Common myeloid progenitor, CD34-positive (primary cell): ENCODE data around the gene DIS3L.
A peak's percentile ranks its signal among the peaks of the same experiment; 100 is the strongest.
"Not testable (repeated sequence)": the region's sequence is repeated elsewhere in the genome, so short reads cannot be mapped to it uniquely, and the experiment has no call there.

Source experiments
- CTCF ChIA-PET: fragments of 350-600 bp; sonication (Branson Sonifier 250); formaldehyde crosslinking; loops from one replicate; lab custom pipeline; 2021; ENCODE audit warnings: antibody characterized with exemption; lab: Charles Lee
- POLR2A ChIA-PET: fragments of 350-600 bp; sonication (Branson Sonifier 250); formaldehyde crosslinking; loops from one replicate; lab custom pipeline; 2021; ENCODE audit warnings: antibody characterized with exemption; lab: Charles Lee
- DNase-seq, 3 donors: peaks; one replicate each; pipeline versions ENCODE4 v3.0.0 to v3.0.0-alpha.2; 2013
- H3K27ac ChIP-seq, 2 experiments: 1 replicate in 1 of 2; 2 replicates in 1 of 2; pipeline ENCODE4 v1.7.0; 2013; ENCODE audit warnings: inconsistent platforms in 2 of 2, low read length in 2 of 2, mild to moderate bottlenecking in 2 of 2, low read depth in 1 of 2, moderate library complexity in 1 of 2; ENCODE audit not compliant: severe bottlenecking in 2 of 2, insufficient read depth in 1 of 2, poor library complexity in 1 of 2
- H3K27me3 ChIP-seq, 5 experiments: replicated peaks in 2 of 5; 1 replicate in 3 of 5; 2 replicates in 2 of 5; pipeline versions ENCODE4 v1.6.1 to v1.7.0; 2013; ENCODE audit warnings: low read length in 4 of 5, mild to moderate bottlenecking in 2 of 5, moderate library complexity in 2 of 5, inconsistent platforms in 1 of 5; ENCODE audit not compliant: insufficient read depth in 5 of 5, control insufficient read depth in 4 of 5
- H3K36me3 ChIP-seq, 4 experiments: 1 replicate in 2 of 4; 2 replicates in 2 of 4; pipeline versions ENCODE4 v1.6.1 to v1.7.0; 2013; ENCODE audit warnings: low read length in 3 of 4, control low read depth in 1 of 4, mild to moderate bottlenecking in 1 of 4; ENCODE audit not compliant: control insufficient read depth in 4 of 4, insufficient read depth in 4 of 4
- H3K4me1 ChIP-seq, 4 experiments: 1 replicate in 3 of 4; 2 replicates in 1 of 4; pipeline versions ENCODE4 v1.6.1 to v1.7.1; 2013; ENCODE audit warnings: low read length in 3 of 4, mild to moderate bottlenecking in 3 of 4, control low read depth in 1 of 4, inconsistent platforms in 1 of 4, moderate library complexity in 1 of 4; ENCODE audit not compliant: control insufficient read depth in 4 of 4, insufficient read depth in 4 of 4; ENCODE audit errors: control extremely low read depth in 1 of 4
- H3K4me3 ChIP-seq, 7 experiments: 1 replicate in 4 of 7; 2 replicates in 3 of 7; pipeline versions ENCODE4 v1.5.1 to v1.7.0; 2013; ENCODE audit warnings: mild to moderate bottlenecking in 7 of 7, low read length in 6 of 7, moderate library complexity in 6 of 7, inconsistent platforms in 2 of 7, low read depth in 2 of 7, control low read depth in 1 of 7; ENCODE audit not compliant: insufficient read depth in 4 of 7, control insufficient read depth in 1 of 7; ENCODE audit errors: extremely low read depth in 1 of 7
- H3K9me3 ChIP-seq, 5 experiments: 1 replicate in 4 of 5; 2 replicates in 1 of 5; pipeline versions ENCODE4 v1.6.1 to v1.7.1; 2013; ENCODE audit warnings: low read length in 4 of 5, mild to moderate bottlenecking in 2 of 5, inconsistent platforms in 1 of 5, low read depth in 1 of 5, moderate library complexity in 1 of 5; ENCODE audit not compliant: control insufficient read depth in 4 of 5, insufficient read depth in 2 of 5; ENCODE audit errors: control extremely low read depth in 1 of 5
- WGBS: methylation state at CpG from one replicate; pipeline ENCODE4 v1.1.5; 2013; ENCODE audit not compliant: insufficient coverage; 5-methylcytosine and 5-hydroxymethylcytosine counted together

The DIS3L gene

GRCh38 chr15:66356077-66356358 lies 62.6 kb downstream of the DIS3L start:
- WGBS: 0% methylated on average over 12 of the region's 12 CpGs
- H3K4me1 ChIP-seq: peaks cover 4 to 20% (median 15%) of the 10 kb centered on the region in 4 experiments
- CTCF ChIA-PET: interaction anchor here (3.3 kb wide), 1 partner anchor 142 kb away, joined by 19 read pairs; the partner anchor contains the start of gene SNAPC5
- peaks cover 0 to 14% (median 6%) of the 10 kb centered on the region in 4 experiments for H3K36me3 ChIP-seq
- peak overlapping the region; percentile 67 to 94 (median 87) for H3K4me3 ChIP-seq
- no peak for DNase-seq
- no peaks in the 10 kb centered on the region for H3K9me3 ChIP-seq
- H3K27ac ChIP-seq: peak overlapping the region; percentile 54 to 82
- POLR2A ChIA-PET: interaction anchor here (0.6 to 1.4 kb wide), 2 partner anchors 55 to 143 kb away, joined by 4 read pairs; no protein-coding TSS in a partner anchor
- H3K27me3 ChIP-seq: no peaks in the 10 kb centered on the region

- Histone ChIP-seq H3K27me3 (no peaks in the 10 kb centered on the region), H3K9me3 (no peaks in the 10 kb centered on the region), H3K4me1 (peaks cover 4 to 20% (median 15%) of the 10 kb centered on the region in 4 experiments), H3K4me3 (peak within 1 kb of the TSS; percentile 67 to 94 (median 87)), H3K36me3 (peaks cover 0 to 11% (median 5%) of the 10 kb centered on the region in 4 experiments), H3K27ac (peak within 1 kb of the TSS; percentile 54 to 82)
- WGBS: 6% methylated on average over 33 of the region's 51 CpGs
- peak; percentile 98 to 99 (median 98) for DNase-seq
- ChIA-PET CTCF (interaction anchor here (1.7 kb wide), 1 partner anchor 13 kb away, joined by 4 read pairs; no protein-coding TSS in a partner anchor), POLR2A (interaction anchor here (0.6 to 1.4 kb wide), 2 partner anchors 54 to 142 kb away, joined by 4 read pairs; no protein-coding TSS in a partner anchor)
These were observed 63.2 kb downstream of the DIS3L start, which contains the start of gene TIPIN for GRCh38 chr15:66356359-66357236. Gene TIPIN (minus strand): TSS chr15:66356685. CDS start chr15:66352947, 3,738 bp downstream.

GRCh38 chr15:66359740-66360139 lies 66.4 kb downstream of the DIS3L start:
- 98% methylated on average over 5 of the region's 7 CpGs for WGBS
- POLR2A ChIA-PET: no interaction called here
- H3K4me1 ChIP-seq: peaks cover 4 to 15% (median 13%) of the 10 kb centered on the region in 4 experiments

GRCh38 chr15:66361745-66362460 lies 68.5 kb downstream of the DIS3L start:
- WGBS: over 99% methylated on average over 7 of the region's 15 CpGs
- H3K36me3 ChIP-seq, DNase-seq, H3K27me3 ChIP-seq, H3K4me1 ChIP-seq, H3K27ac ChIP-seq, CTCF ChIA-PET, H3K9me3 ChIP-seq, H3K4me3 ChIP-seq, POLR2A ChIA-PET: not testable (repeated sequence)

More at GRCh38 chr15:66359740-66360139, 66.4 kb downstream of the DIS3L start:
- Histone ChIP-seq H3K4me3 (no peak overlapping the region), H3K9me3 (no peaks in the 10 kb centered on the region), H3K27me3 (no peaks in the 10 kb centered on the region), H3K36me3 (no peaks in the 10 kb centered on the region), H3K27ac (no peak overlapping the region)
- CTCF ChIA-PET: no interaction called here
- no peak for DNase-seq

- DNase-seq: no peak
- Histone ChIP-seq H3K36me3 (no peaks in the 10 kb centered on the region), H3K27me3 (no peaks in the 10 kb centered on the region), H3K4me3 (no peak overlapping the region), H3K27ac (no peak overlapping the region), H3K9me3 (no peaks in the 10 kb centered on the region), H3K4me1 (no peaks in the 10 kb centered on the region)
- ChIA-PET CTCF (interaction anchor here (1.0 kb wide), 1 partner anchor 136 kb away, joined by 4 read pairs; no protein-coding TSS in a partner anchor), POLR2A (no interaction called here)
- 83% methylated on average over 1 of the region's 1 CpG for WGBS
These were observed 69.4 kb downstream of the DIS3L start for GRCh38 chr15:66362776-66363175.

GRCh38 chr15:66364944-66365528 lies 71.7 kb downstream of the DIS3L start:
- H3K27ac ChIP-seq: no peak overlapping the region
- H3K27me3 ChIP-seq: no peaks in the 10 kb centered on the region
- no peaks in the 10 kb centered on the region for H3K36me3 ChIP-seq
- CTCF ChIA-PET: no interaction called here
- WGBS: 100% methylated on average over 1 of the region's 3 CpGs
- peaks cover 4 to 7% (median 5%) of the 10 kb centered on the region in 4 experiments for H3K4me1 ChIP-seq
- no peak overlapping the region for H3K4me3 ChIP-seq
- no peak for DNase-seq
- H3K9me3 ChIP-seq: no peaks in the 10 kb centered on the region
- POLR2A ChIA-PET: no interaction called here
